Erythroblast (primary cell): ENCODE data around the gene RASL12.

Experiments
- GATA1 ChIP-seq: IDR thresholded peaks from 2 replicates; pipeline ENCODE4 v1.6.1; 2011; ENCODE audit warnings: low read depth, mild to moderate bottlenecking, control low read depth, low read length, moderate library complexity
- POLR2A ChIP-seq: IDR thresholded peaks from 2 replicates; pipeline ENCODE4 v1.6.1; 2011; ENCODE audit warnings: mild to moderate bottlenecking, low read length

DNA sequence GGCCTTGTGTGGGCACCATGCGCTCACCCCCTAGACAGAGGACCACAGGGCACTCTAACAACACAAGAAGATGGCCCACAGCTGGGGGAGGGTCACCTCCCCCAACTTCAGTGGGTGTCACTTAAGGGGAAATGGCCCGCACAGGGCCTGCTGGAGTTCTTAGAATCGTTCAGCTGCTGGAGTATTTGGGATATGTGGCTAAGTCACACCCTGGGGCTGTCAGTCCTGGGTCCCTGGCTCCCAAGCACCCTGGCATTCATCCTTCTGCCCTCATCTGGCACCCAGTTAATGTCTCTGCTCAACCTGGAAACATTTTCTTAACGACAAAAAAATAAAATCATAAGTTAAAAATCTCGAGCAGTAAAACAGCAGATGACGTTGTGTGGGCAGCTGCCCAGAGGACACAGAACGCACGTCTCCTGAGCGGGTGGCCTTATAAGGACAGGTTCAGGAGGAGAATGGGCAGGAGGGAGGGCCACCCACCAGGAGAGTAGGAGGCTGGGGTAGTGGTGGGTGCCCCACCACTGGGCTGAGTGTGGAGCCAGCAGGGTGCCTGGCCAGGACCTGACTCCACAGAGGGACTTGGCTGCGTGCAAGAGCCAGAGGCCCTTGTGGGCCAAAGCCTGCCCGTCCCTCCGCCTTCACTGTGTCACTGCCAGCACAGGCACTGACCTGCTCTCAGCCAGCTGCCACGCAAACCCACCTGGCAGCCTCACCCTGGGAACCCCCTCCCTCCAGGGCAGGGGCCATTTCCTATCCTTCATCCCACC, 20.3 kb upstream of the RASL12 start:
- no peak for TF ChIP-seq POLR2A
- TF ChIP-seq GATA1: no peak
